ENCODE results near the gene SLFN5.

DNA sequence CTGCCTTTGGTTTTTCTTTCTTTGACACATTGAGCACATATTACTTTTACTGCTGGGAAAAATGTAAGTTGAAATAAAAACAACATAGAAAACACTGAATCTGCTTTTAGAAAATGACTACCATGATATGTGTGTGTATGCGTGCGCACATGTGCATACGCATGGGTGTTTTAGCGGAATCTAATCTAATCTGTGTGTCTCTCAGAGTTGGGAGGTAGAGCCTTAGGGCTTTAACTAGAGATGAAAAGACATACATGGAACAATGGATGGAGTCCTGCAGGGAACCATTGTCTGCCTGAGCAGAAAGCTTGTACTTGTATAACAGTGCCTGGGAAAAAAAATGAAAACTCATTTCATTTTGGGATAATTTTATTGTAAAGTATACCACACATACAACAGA lies 12.4 kb downstream of the SLFN5 start:
- TF ChIP-seq TAF1 (IDR thresholded peaks at IDR 0.05; ENCODE audit: borderline replicate concordance, low read depth, low read length) (no peak), POLR2AphosphoS5 (IDR thresholded peaks at IDR 0.05; ENCODE audit: low read depth, low read length) (no peak)

Measured in GM12892 (cell line).